Activated CD4-positive, CD25-positive, alpha-beta regulatory T cell (primary cell): ENCODE data around the gene EML6.

Experiments used
- DNase-seq, 4 experiments: peaks; one replicate each; lab custom pipeline; 2025; lab: John Stamatoyannopoulos, UW

EML6 gene

GRCh38 chr2:54708584-54709335, 14.7 kb upstream of the EML6 start:
- DNase-seq = no peak

- no peak for DNase-seq
Observed at GRCh38 chr2:54709336-54709809, 14.1 kb upstream of the EML6 start.

DNA sequence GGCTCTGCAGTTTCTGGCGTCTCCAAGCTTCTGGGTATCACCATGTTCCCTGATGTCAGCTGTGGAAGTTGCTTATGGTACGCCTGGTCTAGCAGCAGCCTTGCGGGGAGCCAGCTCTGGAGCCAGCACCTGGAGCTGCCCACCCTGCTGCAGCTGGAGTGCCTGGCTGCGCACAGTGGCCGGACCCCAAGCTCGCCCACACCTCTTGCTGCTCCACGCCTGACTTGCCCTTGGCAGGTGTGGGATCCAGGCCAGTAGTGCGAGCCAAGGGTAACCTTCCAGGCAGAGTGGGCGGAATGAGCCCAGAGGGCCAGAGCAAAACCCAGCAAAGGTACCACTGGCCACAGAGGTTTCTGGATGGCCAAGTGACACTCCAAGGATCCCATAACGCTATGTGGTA, 13.2 kb upstream of the EML6 start:
- DNase-seq = no peak

DNA sequence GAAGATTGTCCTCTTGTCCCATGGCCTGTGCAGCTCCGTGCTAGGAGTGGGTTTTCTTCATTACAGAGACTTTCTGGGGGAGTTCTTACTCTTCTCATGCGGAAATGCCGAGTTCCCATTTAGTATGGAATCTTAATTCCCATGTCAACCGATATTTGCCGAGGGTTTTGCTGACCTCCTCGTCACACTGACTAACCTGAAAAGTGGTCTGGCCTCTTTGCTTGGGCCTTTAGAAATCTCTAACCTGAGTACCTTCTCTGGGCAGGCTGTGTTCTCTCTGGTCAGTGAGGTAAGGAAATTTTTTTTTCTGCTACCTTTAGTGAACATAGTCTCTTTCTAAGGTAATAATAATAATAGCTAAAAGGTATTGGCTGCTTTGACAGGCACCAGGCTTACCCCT, 10.9 kb upstream of the EML6 start:
- no peak for DNase-seq

DNA sequence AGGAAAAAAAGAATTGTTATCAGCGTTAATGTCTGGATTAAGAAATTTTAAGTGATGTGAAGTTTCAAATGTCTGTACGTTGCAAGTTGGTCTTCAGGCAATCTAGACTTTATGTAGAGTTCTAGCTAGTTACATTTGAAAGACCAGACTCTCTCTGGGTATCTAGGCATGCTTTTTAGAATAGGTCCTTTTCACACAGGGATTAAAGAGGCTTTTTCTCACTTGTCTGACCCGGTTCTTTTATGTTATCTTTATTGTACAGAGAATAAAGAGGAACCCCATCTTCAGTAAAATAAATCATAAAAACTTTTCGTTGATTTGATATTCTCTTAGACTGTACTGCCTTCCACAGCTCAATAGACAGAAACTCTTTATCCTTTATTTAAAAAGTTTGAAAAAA, 8.5 kb upstream of the EML6 start:
- no peak for DNase-seq

DNA sequence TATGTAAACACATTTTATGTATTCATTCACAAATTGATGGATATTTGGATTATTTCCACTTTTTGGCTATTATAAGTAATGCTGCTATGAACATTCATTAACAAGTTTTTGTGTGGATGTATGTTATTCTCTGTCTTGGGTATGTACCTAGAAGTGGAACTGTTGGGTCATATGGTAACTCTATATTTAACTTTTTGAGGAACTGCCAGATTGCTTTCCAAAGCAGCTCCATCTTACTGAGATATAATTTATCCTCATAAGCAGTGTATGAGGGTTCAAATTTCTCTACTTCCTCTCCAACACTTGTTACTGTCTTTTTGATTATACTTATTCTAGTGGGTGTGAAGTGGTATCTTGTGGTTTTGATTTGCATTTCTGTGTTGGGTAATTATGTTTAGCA, 7.1 kb upstream of the EML6 start:
- no peak for DNase-seq

- no peak for DNase-seq
Observed at GRCh38 chr2:54720563-54720962, 2.9 kb upstream of the EML6 start.

GRCh38 chr2:54722641-54723040, 821 bp upstream of the EML6 start:
- DNase-seq = no peak

GRCh38 chr2:54723996-54724559, 616 bp downstream of the EML6 start:
- no peak for DNase-seq

DNA sequence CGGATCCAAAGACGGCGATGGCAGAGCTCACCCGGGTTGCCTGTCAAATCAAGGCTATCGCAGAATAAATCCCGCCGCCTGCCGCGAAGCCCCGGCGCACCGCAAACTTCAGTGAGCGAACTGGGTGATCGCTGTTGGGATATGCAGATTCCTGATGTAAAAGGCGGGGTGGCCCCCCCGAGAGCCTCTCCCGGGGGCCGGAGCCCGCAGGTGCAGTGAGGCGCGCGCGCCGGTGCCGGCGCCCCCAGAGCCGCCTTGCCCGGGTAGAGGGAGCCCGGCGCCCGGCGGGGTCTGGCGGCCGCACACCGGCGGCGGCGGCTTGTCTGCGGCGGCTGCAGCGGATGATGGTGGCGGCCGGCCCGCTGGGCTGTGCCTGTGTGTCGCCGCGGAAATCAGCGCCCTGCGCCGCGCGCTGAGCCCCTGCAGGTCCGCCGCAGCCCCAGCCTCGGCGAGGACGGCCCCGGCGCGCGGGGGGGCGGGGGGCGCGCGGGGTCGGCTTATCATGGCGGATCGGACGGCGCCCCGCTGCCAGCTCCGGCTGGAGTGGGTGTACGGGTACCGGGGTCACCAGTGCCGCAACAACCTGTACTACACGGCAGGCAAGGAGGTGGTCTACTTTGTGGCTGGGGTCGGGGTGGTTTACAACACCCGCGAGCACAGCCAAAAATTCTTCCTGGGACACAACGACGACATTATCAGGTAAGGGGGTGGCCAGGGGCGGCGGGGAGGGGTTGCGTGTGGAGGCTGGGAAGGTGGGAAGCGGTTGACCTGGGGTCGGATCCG, 1.3 kb downstream of the EML6 start:
- DNase-seq = no peak

GRCh38 chr2:54725343-54726099, 2.1 kb downstream of the EML6 start:
- no peak for DNase-seq

DNA sequence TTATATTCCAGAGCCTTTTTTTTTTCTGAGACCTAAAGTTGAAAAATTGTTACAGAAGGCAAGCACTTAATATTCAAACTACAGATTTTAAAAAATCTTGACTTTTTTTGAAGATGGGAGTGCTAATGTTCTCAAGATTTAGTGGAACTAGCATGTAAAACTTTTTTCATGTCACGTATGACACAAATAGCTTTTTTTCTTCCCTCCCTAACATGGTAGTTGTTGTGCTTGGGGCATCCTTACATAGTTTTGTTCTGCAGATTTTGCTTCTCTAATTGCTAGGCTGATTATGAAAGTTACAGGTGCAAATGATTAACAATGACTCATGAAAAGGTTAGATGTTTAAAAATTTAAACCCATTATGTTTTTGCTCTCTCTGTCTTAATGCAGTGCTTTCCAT, 3.0 kb downstream of the EML6 start:
- no peak for DNase-seq

DNA sequence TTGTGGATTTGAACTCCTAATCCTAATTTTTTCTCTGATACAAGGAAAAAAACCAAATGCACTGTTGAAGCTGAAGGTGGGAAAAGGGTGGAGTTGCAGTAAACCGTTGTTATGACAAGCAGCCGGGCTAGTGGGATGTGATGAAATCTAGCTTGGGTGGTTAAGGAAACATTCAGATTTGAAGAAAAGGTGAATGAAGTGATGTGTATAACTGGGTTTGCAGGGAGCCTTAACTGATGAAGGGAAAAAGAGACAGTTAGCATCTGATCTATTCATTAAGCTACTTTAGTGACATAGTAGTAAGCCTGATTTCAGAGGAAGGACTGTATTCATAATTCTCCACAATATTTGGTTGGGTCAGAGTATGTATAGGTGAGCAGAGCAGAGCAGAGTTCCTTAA, 3.5 kb downstream of the EML6 start:
- DNase-seq = no peak

DNA sequence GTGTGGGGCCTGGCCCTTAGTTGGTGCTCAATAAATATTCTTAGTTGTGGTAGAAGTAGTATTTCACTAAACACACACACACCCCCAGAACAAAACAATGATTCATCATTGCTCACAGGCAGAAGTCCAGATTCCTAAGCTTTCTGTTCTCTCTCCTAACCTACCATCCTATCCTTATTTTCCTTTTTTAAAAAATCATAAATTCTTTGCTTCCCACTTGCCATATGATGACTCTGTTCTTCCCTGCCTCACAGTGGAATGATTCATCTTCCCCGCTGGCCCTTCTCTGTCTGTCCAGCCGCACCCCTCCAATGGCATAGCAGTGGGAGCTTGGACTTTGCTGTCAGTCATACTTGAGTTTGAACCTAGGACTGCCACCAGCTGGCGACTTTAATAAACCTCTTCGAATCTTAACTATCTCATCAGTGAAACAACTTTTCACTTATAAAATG, 5.2 kb downstream of the EML6 start:
- no peak for DNase-seq

DNA sequence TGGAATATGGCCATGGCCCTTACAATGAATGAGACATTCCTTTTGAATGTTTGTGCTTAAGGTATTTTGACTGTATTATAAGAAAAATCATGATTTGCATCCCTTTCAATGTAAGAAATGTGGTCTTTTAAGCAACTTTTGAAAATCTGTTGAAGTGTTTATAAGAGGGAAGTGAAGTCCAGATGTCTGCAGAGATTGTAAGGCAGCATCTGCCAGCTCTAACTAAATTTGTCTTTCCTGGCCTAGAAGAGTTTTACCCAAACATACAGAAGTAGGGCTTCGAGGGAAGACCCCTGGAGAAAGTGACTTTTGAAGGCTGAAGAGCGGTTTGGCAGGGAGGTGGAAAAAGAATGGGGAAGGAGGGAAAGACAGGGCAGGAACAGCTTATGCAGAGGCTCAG, 12.2 kb downstream of the EML6 start:
- DNase-seq = no peak

- DNase-seq = no peak
Observed at GRCh38 chr2:54738281-54738680, 14.8 kb downstream of the EML6 start.

DNA sequence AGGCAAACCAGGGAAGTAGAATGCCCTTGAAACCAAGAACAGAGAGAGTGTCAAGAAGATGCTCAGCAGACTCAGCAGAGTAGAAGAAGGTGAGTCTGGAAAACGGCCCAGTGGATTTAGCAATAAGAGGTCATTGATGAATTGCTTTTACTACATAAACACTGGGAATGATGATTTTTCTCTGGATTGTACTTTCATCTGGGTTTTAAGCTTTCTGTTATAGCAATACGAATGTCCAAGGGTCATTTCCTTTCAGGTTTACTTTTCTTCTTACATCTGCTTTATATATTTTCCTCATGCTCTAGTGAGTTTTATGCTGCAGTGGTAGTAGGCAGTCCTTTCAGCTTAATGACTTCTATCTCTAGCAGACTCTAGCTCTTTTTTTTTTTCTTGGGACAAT, 16.9 kb downstream of the EML6 start:
- DNase-seq = no peak

DNA sequence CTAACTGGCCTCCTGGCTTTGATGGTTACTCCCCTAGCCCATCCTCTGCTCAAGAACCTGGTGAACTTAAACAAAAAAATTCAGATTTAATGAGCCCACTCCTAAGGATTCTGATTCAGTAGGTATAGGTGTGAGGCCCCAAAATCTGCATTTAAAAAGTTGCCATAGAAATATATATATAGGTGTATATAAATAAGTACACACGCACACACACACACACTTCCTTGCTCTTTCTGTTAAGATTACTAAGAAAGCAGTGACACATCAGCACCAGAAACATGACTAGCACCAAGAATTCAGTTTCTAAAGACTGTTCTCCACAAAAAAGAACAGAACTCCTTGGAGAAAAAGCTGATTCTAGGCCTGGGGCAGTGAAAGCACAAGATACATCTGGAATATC, 17.8 kb downstream of the EML6 start:
- no peak for DNase-seq

DNA sequence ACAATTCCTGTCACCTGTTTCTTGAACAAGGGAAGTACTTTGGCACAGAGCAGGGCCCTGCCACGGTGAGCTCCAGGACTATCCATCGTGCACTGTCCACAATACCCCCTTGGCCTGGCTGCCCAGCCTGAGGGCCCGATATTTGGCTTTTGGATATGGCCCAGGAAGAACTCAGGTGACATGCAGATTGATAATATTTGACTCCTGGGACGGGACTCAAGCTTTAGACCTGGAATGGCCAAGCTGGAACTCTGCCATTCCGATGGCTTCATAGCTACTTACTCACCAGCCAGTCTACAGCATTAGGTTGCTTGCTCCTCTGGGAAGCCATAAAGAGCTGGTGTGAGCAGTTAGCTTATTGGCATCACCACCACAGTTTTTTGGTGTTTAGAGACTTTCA, 26.6 kb downstream of the EML6 start:
- DNase-seq = no peak

- no peak for DNase-seq
Observed at GRCh38 chr2:54752439-54752838, 29.0 kb downstream of the EML6 start.

DNA sequence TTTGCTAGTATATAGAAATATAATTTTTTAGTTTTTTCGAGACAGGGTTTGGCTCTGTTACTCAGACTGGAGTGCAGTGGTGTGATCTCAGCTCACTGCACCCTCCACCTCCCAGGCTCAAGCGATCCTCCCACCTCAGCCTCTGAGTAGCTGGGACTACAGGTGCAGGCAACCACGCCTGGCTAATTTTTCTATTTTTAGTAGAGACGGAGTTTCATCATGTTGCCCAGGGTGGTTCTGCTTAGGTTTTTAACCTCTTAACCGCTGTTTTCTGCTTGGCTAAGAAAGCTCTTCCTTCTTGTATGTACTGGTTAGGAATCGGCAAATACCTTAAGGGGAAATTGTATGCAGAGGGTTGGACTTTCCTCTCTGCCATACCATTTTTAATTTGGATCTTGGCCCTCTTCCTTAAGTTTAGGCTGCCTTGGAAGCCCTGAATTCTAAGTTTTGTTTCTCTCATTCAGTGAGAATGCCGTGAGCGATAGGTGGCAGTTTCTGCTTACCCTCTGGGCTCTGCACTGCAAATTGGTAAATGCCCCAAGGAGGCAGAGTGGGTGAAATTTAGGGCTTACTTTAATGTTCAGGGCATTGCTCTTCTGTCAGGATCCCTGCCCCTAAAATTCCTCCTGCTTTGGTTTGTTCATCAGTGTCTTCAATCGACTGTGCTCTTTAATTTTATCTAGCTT, 32.3 kb downstream of the EML6 start:
- no peak for DNase-seq

DNA sequence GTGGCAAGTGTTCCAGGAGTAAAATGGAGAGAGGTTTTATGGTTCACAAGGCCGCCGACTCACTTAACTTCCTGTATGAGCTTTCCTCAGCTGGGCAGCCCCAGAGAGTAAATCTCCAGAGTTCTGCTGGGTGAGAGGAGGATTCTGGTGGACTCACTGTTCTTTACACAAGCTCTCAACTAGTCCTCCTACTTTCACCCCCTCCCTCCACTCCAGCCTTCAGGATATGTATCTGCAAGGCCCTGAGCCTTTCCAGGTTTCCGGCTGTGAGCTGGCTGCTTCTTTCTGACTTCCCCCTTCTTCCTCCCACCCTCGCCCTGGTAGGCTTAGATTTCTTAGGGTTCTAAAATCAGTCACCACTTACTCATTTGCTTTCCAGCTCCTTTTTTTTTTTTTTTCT, 34.0 kb downstream of the EML6 start:
- DNase-seq = no peak
